Transverse colon (tissue), 4 donors: ENCODE results near the gene MGLL.

Source experiments
- CTCF ChIP-seq, 5 experiments: fragments of 200-600 bp in 3 of 5; fragments of 450-650 bp in 2 of 5; sonication (generic) in 3 of 5; IDR thresholded peaks; 1 replicate in 2 of 5; 2 replicates in 3 of 5; pipeline ENCODE4 v1.5.1; 2016 to 2017; ENCODE audit warnings: antibody characterized with exemption in 5 of 5, inconsistent platforms in 3 of 5, mild to moderate bottlenecking in 2 of 5, moderate library complexity in 1 of 5
- EP300 ChIP-seq: sonication (generic); formaldehyde crosslinking; IDR thresholded peaks from one replicate; pipeline ENCODE4 v1.6.1; 2017; ENCODE audit warnings: antibody characterized with exemption, low read depth
- POLR2A ChIP-seq: fragments of 450-650 bp; IDR thresholded peaks from one replicate; pipeline ENCODE4 v1.6.1; 2016; ENCODE audit warnings: antibody characterized with exemption, mild to moderate bottlenecking, moderate library complexity
- POLR2AphosphoS5 ChIP-seq, 3 donors: sonication (generic); formaldehyde crosslinking; IDR thresholded peaks; one replicate each; pipeline ENCODE4 v1.6.1; 2016; ENCODE audit warnings: antibody characterized with exemption in 3 of 3

GRCh38 chr3:127799476-127800222 lies 22.7 kb downstream of the MGLL start:
- TF ChIP-seq CTCF (IDR thresholded peaks at IDR 0.05), result no peak
- no peak for TF ChIP-seq POLR2A
- TF ChIP-seq POLR2AphosphoS5 (IDR thresholded peaks at IDR 0.05), result no peak
- TF ChIP-seq EP300, result no peak
